A549 (cell line): Measurements from ENCODE around the gene C5. TPM values are rescaled to one million over a fixed set of nuclear protein-coding genes. Genes with fewer than 3 reads are reported as not detected.

Experiments used
- ATAC-seq, 2 experiments: fragments of 200-7000 bp in 1 of 2; fragments of >200 bp in 1 of 2; cut with Nextera tagmentation in 1 of 2; cut with Tn5 transposase in 1 of 2; 3 replicates each; pipeline versions ENCODE4 v1.8.0 to v1.9.1; 2018 to 2020; ENCODE audit warnings: mild to moderate bottlenecking in 1 of 2, moderate library complexity in 1 of 2
- CTCF ChIA-PET: fragments of 300-600 bp; sonication (Branson Sonifier 250); formaldehyde crosslinking; extraction: SDS; loops from one replicate; lab custom pipeline; 2021; ENCODE audit warnings: antibody characterized with exemption, inconsistent platforms; lab: Yijun Ruan, JAX
- POLR2A ChIA-PET: fragments of 350-600 bp; formaldehyde crosslinking; extraction: SDS; loops from one replicate; lab custom pipeline; 2021; ENCODE audit warnings: antibody characterized with exemption, inconsistent platforms; lab: Yijun Ruan, JAX
- DNase-seq, 2 experiments: peaks; one replicate each; pipeline versions ENCODE4 v3.0.0 to v3.0.0-alpha.2; 2011 to 2016; ENCODE audit warnings: low read depth in 1 of 2, low spot score in 1 of 2
- FAIRE-seq: peaks from 2 replicates; lab custom pipeline; 2011; peaks lifted over from hg19 to GRCh38; lab: Jason Lieb, UNC
- H3K27ac ChIP-seq, 2 experiments: fragments of >200 bp; sonication (Bioruptor Twin); formaldehyde crosslinking; 3 replicates each; pipeline ENCODE4 v1.5.1; 2016 to 2017
- H3K4me1 ChIP-seq: fragments of >200 bp; sonication (Bioruptor Twin); formaldehyde crosslinking; 3 replicates; pipeline ENCODE4 v1.6.1; 2016
- H3K4me2 ChIP-seq: fragments of >200 bp; sonication (Bioruptor Twin); formaldehyde crosslinking; 3 replicates; pipeline ENCODE4 v1.6.1; 2016
- H3K4me3 ChIP-seq: fragments of >200 bp; sonication (Bioruptor Twin); formaldehyde crosslinking; 3 replicates; pipeline ENCODE4 v1.5.1; 2016
- H3K9me3 ChIP-seq: fragments of >200 bp; sonication (Bioruptor Twin); formaldehyde crosslinking; 3 replicates; pipeline ENCODE4 v1.6.1; 2016
- CHD2 ChIP-seq: fragments of 150-350 bp; IDR thresholded peaks from 2 replicates; pipeline ENCODE4 v1.6.1; 2014; ENCODE audit warnings: low read length; ENCODE audit not compliant: partially characterized antibody
- ESRRA ChIP-seq: fragments of 150-350 bp; IDR thresholded peaks from 2 replicates; pipeline ENCODE4 v1.6.1; 2014; ENCODE audit warnings: mild to moderate bottlenecking, low read length, borderline replicate concordance
- GATA3 ChIP-seq: IDR thresholded peaks from 2 replicates; pipeline ENCODE4 v1.6.1; 2012; ENCODE audit warnings: borderline replicate concordance
- HDAC2 ChIP-seq: fragments of 200-600 bp; sonication (generic); IDR thresholded peaks from 2 replicates; pipeline ENCODE4 v1.6.1; 2016
- HEYL ChIP-seq: fragments of 250-450 bp; sonication (Bioruptor Pico); IDR thresholded peaks from 2 replicates; pipeline ENCODE4 v1.8.0; 2021; ENCODE audit warnings: mild to moderate bottlenecking, moderate library complexity
- HOXA7 ChIP-seq: fragments of 250-450 bp; sonication (Bioruptor Pico); IDR thresholded peaks from 2 replicates; pipeline ENCODE4 v1.5.0; 2020; ENCODE audit warnings: mild to moderate bottlenecking, moderate library complexity
- KDM1A ChIP-seq: fragments of 200-600 bp; sonication (generic); IDR thresholded peaks from 2 replicates; pipeline ENCODE4 v1.6.1; 2016; ENCODE audit warnings: low read depth, mild to moderate bottlenecking
- POLR2A ChIP-seq: IDR thresholded peaks from 2 replicates; pipeline ENCODE4 v1.6.1; 2012; ENCODE audit warnings: mild to moderate bottlenecking, low read length
- RAD21 ChIP-seq, 2 experiments: fragments of >200 bp in 1 of 2; sonication (Bioruptor Twin) in 1 of 2; formaldehyde crosslinking in 1 of 2; IDR thresholded peaks in 1 of 2; conservative IDR thresholded peaks in 1 of 2; 2 replicates in 1 of 2; 3 replicates in 1 of 2; pipeline ENCODE4 v1.6.1; 2012 to 2018; ENCODE audit warnings: inconsistent platforms in 1 of 2
- RARB ChIP-seq: fragments of 250-450 bp; sonication (Bioruptor Pico); IDR thresholded peaks from 2 replicates; pipeline ENCODE4 v1.8.0; 2021; ENCODE audit warnings: mild to moderate bottlenecking, moderate library complexity
- SREBF2 ChIP-seq: fragments of 450-650 bp; IDR thresholded peaks from 2 replicates; pipeline ENCODE4 v1.6.1; 2014; ENCODE audit warnings: mild to moderate bottlenecking, moderate library complexity
- TP53 ChIP-seq: fragments of 250-450 bp; sonication (Bioruptor Pico); IDR thresholded peaks from 2 replicates; pipeline ENCODE4 v1.5.0; 2021; ENCODE audit warnings: mild to moderate bottlenecking, moderate library complexity
- ZNF302 ChIP-seq: fragments of 250-450 bp; sonication (Bioruptor Pico); IDR thresholded peaks from 2 replicates; pipeline ENCODE4 v1.9.0; 2021; ENCODE audit warnings: inconsistent platforms, mild to moderate bottlenecking, moderate library complexity
- WGBS: methylation state at CpG from one replicate; pipeline ENCODE4 v1.1.6; 2017; ENCODE audit errors: missing lambda C conversion rate; 5-methylcytosine and 5-hydroxymethylcytosine counted together
- polyA plus RNA-seq, 4 experiments: library from polyadenylated mRNA; depleted of rRNA in 3 of 4; stranded (reverse); fragments of >200 nt; fragmentation: RNase III in 1 of 4; extraction: RNeasy Plus Mini Kit Qiagen cat#74134 plus additional on column Dnase treatment in 1 of 4; gene quantifications; 2 replicates in 3 of 4; 3 replicates in 1 of 4; pipeline ENCODE4 v1.2.3, GENCODE V29; 2011 to 2017
- TF ChIP-seq, protein P1 (sequence below): IDR thresholded peaks from 2 replicates; pipeline ENCODE4 v1.6.1; 2012
- TF ChIP-seq, protein P2 (sequence below): fragments of 250-450 bp; sonication (Bioruptor Pico); IDR thresholded peaks from 2 replicates; pipeline ENCODE4 v1.5.0; 2021; ENCODE audit warnings: mild to moderate bottlenecking, moderate library complexity, borderline replicate concordance
- TF ChIP-seq, protein P3 (sequence below): IDR thresholded peaks from 2 replicates; pipeline ENCODE4 v1.6.1; 2012; ENCODE audit warnings: low read depth, borderline replicate concordance
- TF ChIP-seq, protein P4 (sequence below): IDR thresholded peaks from 2 replicates; pipeline ENCODE4 v1.6.1; 2012

Gene C5
- polyA plus RNA-seq, 2 of the 4 experiments (the other 2 are of a cell fraction), result 17.1 to 115 TPM

DNA sequence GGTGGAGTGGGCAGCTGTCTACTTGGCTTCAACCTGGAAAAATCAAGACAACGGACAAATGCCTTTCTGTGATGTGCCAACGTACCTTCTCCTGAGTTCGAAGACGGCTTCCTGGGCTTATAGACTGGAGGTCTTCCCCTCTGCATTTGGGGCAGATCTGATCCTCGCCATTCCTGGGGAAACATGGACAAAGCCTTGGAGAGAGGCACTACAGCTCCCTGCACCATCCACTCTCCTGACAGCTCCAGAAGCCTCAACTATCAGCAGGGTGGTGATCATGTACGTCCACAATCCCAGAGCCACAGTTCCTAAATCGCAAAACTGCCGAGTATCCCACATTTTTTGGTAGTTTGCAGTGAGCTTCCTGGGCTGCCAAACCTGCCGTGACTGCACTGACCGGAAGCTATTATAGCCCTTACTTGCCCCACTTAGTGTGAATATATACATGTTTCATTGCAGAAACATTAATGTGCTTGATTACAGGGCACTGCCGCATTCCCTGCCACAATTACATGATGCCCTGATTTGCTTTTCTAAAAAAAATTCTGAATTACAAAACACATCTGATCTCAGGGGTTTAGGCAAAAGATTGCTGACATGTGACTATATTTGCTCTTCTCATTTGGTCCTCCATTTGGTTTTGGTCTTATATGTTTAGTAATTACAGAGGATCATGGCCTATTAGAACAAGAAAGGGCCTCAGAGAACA is 126.3 kb downstream of the C5 start:
- Histone ChIP-seq H3K27ac (no peak overlapping the region), H3K4me3 (no peak overlapping the region), H3K9me3 (no peaks in the 10 kb centered on the region), H3K4me2 (no peak overlapping the region), H3K4me1 (peaks cover 23% of the 10 kb centered on the region)
- WGBS, result 93% methylated on average over 11 of the region's 11 CpGs
- CTCF ChIA-PET, result interaction anchor here (0.7 to 10.4 kb wide), 6 partner anchors 11 to 62 kb away, joined by 3 to 66 read pairs (median 4); no protein-coding TSS in a partner anchor
- FAIRE-seq, result no peak
- no peak for ATAC-seq
- POLR2A ChIA-PET, result no interaction called here
- DNase-seq, result no peak
- TF ChIP-seq HEYL (CRISPR knock-in tag) (no peak), SREBF2 (no peak), TP53 (CRISPR knock-in tag) (no peak), ZNF302 (no peak), ESRRA (no peak), RARB (CRISPR knock-in tag) (no peak), POLR2A (no peak), CHD2 (no peak), HDAC2 (no peak), RAD21 (conservative IDR thresholded peaks at IDR 0.05 in 1 of 2, IDR thresholded peaks at IDR 0.05 in 1 of 2) (no peak), GATA3 (no peak)
- TF ChIP-seq, protein P1, sequence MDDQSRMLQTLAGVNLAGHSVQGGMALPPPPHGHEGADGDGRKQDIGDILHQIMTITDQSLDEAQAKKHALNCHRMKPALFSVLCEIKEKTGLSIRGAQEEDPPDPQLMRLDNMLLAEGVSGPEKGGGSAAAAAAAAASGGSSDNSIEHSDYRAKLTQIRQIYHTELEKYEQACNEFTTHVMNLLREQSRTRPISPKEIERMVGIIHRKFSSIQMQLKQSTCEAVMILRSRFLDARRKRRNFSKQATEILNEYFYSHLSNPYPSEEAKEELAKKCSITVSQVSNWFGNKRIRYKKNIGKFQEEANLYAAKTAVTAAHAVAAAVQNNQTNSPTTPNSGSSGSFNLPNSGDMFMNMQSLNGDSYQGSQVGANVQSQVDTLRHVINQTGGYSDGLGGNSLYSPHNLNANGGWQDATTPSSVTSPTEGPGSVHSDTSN, result no peak
- TF ChIP-seq, protein P2, sequence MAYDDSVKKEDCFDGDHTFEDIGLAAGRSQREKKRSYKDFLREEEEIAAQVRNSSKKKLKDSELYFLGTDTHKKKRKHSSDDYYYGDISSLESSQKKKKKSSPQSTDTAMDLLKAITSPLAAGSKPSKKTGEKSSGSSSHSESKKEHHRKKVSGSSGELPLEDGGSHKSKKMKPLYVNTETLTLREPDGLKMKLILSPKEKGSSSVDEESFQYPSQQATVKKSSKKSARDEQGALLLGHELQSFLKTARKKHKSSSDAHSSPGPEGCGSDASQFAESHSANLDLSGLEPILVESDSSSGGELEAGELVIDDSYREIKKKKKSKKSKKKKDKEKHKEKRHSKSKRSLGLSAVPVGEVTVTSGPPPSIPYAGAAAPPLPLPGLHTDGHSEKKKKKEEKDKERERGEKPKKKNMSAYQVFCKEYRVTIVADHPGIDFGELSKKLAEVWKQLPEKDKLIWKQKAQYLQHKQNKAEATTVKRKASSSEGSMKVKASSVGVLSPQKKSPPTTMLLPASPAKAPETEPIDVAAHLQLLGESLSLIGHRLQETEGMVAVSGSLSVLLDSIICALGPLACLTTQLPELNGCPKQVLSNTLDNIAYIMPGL (CRISPR knock-in tag), result no peak
- TF ChIP-seq, protein P3, sequence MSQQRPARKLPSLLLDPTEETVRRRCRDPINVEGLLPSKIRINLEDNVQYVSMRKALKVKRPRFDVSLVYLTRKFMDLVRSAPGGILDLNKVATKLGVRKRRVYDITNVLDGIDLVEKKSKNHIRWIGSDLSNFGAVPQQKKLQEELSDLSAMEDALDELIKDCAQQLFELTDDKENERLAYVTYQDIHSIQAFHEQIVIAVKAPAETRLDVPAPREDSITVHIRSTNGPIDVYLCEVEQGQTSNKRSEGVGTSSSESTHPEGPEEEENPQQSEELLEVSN, result no peak

DNA sequence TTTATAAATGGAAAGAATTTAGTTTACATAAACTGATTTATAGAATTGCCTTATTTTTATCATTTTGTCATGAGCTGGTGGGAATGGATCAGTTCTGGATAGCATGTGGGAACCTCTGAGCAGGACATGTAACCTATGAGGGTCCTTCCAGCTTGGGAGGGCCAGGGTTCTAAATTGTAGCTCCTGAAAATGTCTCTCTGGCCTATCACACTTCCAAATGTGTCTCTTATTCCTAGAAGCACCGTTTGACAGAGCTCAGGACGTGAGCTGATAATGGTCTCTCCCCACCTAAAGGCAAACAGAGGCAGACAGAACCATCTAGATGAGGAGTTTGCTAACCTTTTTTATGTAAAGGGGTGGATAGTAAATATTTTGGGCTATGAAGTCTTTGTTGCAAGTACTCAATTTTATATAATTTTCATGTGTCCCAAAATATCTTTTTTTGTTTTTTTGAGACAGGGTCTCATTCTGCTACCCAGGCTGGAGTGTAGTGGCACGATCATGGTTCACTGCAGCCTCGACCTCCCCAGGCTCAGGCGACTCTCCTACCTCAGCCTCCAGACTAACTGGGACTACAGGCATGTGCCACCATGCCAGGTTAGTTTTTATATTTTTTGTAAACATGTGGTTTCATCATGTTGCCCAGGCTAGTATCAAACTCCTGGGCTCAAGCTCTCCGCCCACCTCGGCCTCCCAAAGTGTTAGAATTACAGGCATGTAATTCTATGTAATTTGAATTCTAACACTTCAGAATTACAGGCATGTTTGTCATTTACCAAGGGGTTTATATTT is 127.5 kb downstream of the C5 start:
- 60% methylated on average over 7 of the region's 7 CpGs for WGBS
- Histone ChIP-seq H3K4me1 (peaks cover 19% of the 10 kb centered on the region), H3K9me3 (no peaks in the 10 kb centered on the region), H3K4me2 (no peak overlapping the region), H3K4me3 (no peak overlapping the region), H3K27ac (no peak overlapping the region)
- FAIRE-seq (no peak), ATAC-seq (no peak), DNase-seq (no peak)
- ChIA-PET CTCF (interaction anchor here (1.6 to 10.4 kb wide), 2 partner anchors 14 to 44 kb away, joined by 3 to 66 read pairs; no protein-coding TSS in a partner anchor), POLR2A (no interaction called here)
- TF ChIP-seq HOXA7 (CRISPR knock-in tag) (no peak), KDM1A (no peak)

DNA sequence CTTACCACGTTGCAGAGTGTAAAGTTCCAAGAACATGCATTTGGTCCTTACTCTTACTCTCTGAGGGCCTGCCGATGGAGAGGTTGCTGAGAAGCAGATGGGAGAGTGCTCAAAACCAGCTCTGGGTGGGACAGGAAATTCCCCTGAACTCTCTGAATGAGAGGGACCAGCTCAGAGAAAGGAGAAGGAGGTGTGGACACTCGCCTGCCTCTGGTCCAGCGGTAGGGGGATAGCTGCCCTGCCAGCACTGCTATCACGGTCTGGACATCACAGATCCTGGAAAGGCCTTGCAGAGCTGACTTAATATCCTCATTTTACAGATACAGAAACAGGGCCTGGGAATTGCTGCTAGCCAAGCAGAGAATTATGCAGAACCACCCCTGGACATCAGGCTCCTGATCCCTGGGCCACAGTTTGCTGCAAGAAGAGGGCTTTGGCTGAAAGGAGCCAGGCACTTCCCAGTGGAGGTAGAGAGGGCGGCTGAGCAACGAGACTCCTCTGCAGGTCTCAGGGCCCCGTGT is 128.4 kb downstream of the C5 start:
- ChIA-PET POLR2A (interaction anchor here (0.6 kb wide), 1 partner anchor 65 kb away, joined by 10 read pairs; no protein-coding TSS in a partner anchor), CTCF (interaction anchor here (1.2 to 10.4 kb wide), 2 partner anchors 15 to 40 kb away, joined by 4 to 66 read pairs; no protein-coding TSS in a partner anchor)
- DNase-seq, result no peak
- 73% methylated on average over 8 of the region's 8 CpGs for WGBS
- H3K9me3 ChIP-seq, result no peaks in the 10 kb centered on the region
- H3K4me2 ChIP-seq, result no peak overlapping the region
- no peak overlapping the region for H3K4me3 ChIP-seq
- H3K4me1 ChIP-seq, result peaks cover 15% of the 10 kb centered on the region
- TF ChIP-seq, protein P4, sequence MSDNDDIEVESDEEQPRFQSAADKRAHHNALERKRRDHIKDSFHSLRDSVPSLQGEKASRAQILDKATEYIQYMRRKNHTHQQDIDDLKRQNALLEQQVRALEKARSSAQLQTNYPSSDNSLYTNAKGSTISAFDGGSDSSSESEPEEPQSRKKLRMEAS, result no peak
- no peak for TF ChIP-seq ZNF302
- TF ChIP-seq, all 56 proteins: peak for 0
- no peak for ATAC-seq
- no peak overlapping the region for H3K27ac ChIP-seq
- FAIRE-seq, result no peak
